Nephron (organoid): ENCODE measurements around the gene DIAPH3.

Source experiments
- H3K27ac Mint-ChIP-seq, 3 experiments: 2 replicates each; pipeline ENCODE4 v1.8.0; 2020; ENCODE audit warnings: mixed read lengths in 3 of 3, mild to moderate bottlenecking in 2 of 3, moderate library complexity in 1 of 3
- H3K27me3 Mint-ChIP-seq: 2 replicates; pipeline ENCODE4 v1.8.0; 2021; ENCODE audit warnings: low read depth, mild to moderate bottlenecking, moderate library complexity, mixed read lengths
- H3K36me3 Mint-ChIP-seq: 2 replicates; pipeline ENCODE4 v1.8.0; 2020; ENCODE audit warnings: low read depth, mixed read lengths
- H3K4me1 Mint-ChIP-seq: 2 replicates; pipeline ENCODE4 v1.8.0; 2020; ENCODE audit warnings: mixed read lengths
- H3K4me3 Mint-ChIP-seq, 3 experiments: 2 replicates each; pipeline ENCODE4 v1.8.0; 2020; ENCODE audit warnings: mild to moderate bottlenecking in 3 of 3, mixed read lengths in 3 of 3, moderate library complexity in 2 of 3
- H3K9me3 Mint-ChIP-seq: 2 replicates; pipeline ENCODE4 v1.8.0; 2020; ENCODE audit warnings: mixed read lengths
- TF ChIP-seq, protein P1 (sequence below), 3 experiments: fragments of 200-600 bp; sonication (generic); IDR thresholded peaks; one replicate each; pipeline ENCODE4 v1.5.0; 2021; ENCODE audit warnings: antibody characterized with exemption in 3 of 3; ENCODE audit not compliant: unreplicated experiment in 3 of 3

The DIAPH3 gene

DNA sequence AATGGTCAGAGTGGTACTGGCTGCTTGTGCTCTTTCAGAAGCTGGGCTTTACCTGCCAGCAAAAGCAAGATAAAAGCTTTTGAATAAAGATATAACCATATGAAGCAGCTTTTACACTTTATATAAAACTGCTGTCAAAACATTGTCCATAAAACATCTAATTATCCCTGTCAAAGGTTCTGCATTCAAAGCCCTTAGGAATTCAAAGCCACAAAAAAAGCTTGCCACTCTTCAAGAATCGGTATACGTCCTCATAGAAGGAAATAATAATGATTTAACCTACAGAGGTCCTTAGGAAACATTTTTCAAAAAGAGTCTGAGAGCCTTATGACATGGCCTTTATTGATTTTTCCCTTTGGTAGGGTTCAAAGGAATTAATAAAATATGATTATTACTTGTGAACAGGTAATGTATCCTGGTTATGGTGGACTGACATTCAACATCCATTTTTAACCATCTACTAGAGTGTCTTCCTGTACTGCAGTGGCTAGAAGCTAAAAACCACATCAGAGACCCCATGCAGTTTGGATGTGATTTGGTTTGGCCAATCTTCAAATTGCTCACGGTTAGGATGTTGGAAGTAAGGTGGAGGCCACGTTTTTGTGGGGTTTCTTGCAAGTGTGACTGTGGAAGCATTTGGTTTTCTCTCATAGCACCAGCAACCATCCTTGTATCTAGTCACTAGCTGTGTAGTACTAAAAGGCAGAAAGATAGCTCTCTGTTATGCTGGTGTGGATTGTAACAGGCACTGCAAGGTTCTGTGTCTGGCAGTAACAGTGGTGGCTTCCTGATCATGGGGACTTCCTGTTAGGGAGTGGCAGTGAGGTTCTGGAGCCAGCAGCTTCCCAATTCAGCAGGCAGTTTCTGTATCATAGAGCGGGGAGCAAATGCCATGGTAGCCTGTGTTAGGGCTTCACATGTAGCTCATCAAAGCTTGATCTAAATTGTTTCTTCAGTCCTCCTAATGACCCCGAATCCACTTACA, 441.5 kb downstream of the DIAPH3 start:
- H3K27me3 Mint-ChIP-seq = no peaks in the 10 kb centered on the region
- TF ChIP-seq, protein P1, sequence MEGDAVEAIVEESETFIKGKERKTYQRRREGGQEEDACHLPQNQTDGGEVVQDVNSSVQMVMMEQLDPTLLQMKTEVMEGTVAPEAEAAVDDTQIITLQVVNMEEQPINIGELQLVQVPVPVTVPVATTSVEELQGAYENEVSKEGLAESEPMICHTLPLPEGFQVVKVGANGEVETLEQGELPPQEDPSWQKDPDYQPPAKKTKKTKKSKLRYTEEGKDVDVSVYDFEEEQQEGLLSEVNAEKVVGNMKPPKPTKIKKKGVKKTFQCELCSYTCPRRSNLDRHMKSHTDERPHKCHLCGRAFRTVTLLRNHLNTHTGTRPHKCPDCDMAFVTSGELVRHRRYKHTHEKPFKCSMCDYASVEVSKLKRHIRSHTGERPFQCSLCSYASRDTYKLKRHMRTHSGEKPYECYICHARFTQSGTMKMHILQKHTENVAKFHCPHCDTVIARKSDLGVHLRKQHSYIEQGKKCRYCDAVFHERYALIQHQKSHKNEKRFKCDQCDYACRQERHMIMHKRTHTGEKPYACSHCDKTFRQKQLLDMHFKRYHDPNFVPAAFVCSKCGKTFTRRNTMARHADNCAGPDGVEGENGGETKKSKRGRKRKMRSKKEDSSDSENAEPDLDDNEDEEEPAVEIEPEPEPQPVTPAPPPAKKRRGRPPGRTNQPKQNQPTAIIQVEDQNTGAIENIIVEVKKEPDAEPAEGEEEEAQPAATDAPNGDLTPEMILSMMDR (IDR thresholded peaks at IDR 0.05; ENCODE audit: unreplicated experiment in 3 of 3) = no peak
- no peaks in the 10 kb centered on the region for H3K9me3 Mint-ChIP-seq
- no peaks in the 10 kb centered on the region for H3K36me3 Mint-ChIP-seq
- no peaks in the 10 kb centered on the region for H3K4me1 Mint-ChIP-seq
- H3K27ac Mint-ChIP-seq = no peak overlapping the region
- H3K4me3 Mint-ChIP-seq = no peak overlapping the region

GRCh38 chr13:59715611-59716010, 448.1 kb downstream of the DIAPH3 start:
- TF ChIP-seq, protein P1 (IDR thresholded peaks at IDR 0.05; ENCODE audit: unreplicated experiment in 3 of 3) = no peak
- no peaks in the 10 kb centered on the region for H3K9me3 Mint-ChIP-seq
- H3K27me3 Mint-ChIP-seq = no peaks in the 10 kb centered on the region
- H3K4me3 Mint-ChIP-seq = no peak overlapping the region
- H3K27ac Mint-ChIP-seq = no peak overlapping the region
- no peaks in the 10 kb centered on the region for H3K4me1 Mint-ChIP-seq
- H3K36me3 Mint-ChIP-seq = no peaks in the 10 kb centered on the region

- H3K4me3 Mint-ChIP-seq = no peak overlapping the region
- TF ChIP-seq, protein P1 (IDR thresholded peaks at IDR 0.05; ENCODE audit: unreplicated experiment in 3 of 3) = no peak
- H3K27me3 Mint-ChIP-seq = no peaks in the 10 kb centered on the region
- no peak overlapping the region for H3K27ac Mint-ChIP-seq
- H3K36me3 Mint-ChIP-seq = no peaks in the 10 kb centered on the region
- peaks cover 3% of the 10 kb centered on the region for H3K9me3 Mint-ChIP-seq
- H3K4me1 Mint-ChIP-seq = no peaks in the 10 kb centered on the region
Measured at GRCh38 chr13:59710996-59711701, 452.6 kb downstream of the DIAPH3 start.

DNA sequence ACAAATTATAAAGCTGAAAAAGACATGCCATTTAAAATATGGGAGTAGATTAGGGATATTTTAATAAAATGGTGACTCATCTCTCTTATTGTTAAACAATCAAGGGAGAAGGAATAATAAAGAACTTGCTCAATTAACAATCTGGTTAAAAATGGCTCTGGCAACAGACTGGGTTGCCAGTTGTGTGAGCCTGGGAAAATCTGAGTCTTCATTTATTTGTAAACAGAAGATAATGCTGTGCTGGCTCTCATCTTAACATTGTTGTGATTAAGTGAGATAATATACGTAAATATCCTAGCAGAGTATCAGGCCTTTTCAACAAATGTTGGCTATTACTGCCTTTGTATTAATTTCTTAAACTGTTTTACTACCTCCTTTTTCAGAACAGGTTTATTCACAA, 453.3 kb downstream of the DIAPH3 start:
- no peaks in the 10 kb centered on the region for H3K4me1 Mint-ChIP-seq
- H3K27ac Mint-ChIP-seq = no peak overlapping the region
- no peaks in the 10 kb centered on the region for H3K27me3 Mint-ChIP-seq
- H3K36me3 Mint-ChIP-seq = no peaks in the 10 kb centered on the region
- peaks cover 3% of the 10 kb centered on the region for H3K9me3 Mint-ChIP-seq
- TF ChIP-seq, protein P1 (IDR thresholded peaks at IDR 0.05; ENCODE audit: unreplicated experiment in 3 of 3) = no peak
- no peak overlapping the region for H3K4me3 Mint-ChIP-seq

- Mint-ChIP-seq H3K27me3 (no peaks in the 10 kb centered on the region), H3K9me3 (peaks cover 3% of the 10 kb centered on the region), H3K36me3 (no peaks in the 10 kb centered on the region), H3K27ac (no peak overlapping the region), H3K4me3 (no peak overlapping the region), H3K4me1 (no peaks in the 10 kb centered on the region)
- TF ChIP-seq, protein P1 (IDR thresholded peaks at IDR 0.05; ENCODE audit: unreplicated experiment in 3 of 3) = no peak
Measured at GRCh38 chr13:59706101-59706976, 457.4 kb downstream of the DIAPH3 start.
